Endodermal cell (in vitro differentiated cells): ENCODE data around the gene HAO1. TPM values are rescaled to one million over a fixed set of nuclear protein-coding genes. Genes with fewer than 3 reads are reported as not detected.

ENCODE experiments used
- DNase-seq: peaks from one replicate; pipeline ENCODE4 v3.0.0-alpha.2; 2017
- H3K27ac ChIP-seq: 2 replicates; pipeline ENCODE4 v1.5.1; 2013; ENCODE audit warnings: mild to moderate bottlenecking, low read depth, low read length, moderate library complexity
- H3K27me3 ChIP-seq: 2 replicates; pipeline ENCODE4 v1.6.1; 2013; ENCODE audit warnings: mild to moderate bottlenecking, low read length, moderate library complexity; ENCODE audit not compliant: insufficient read depth, control insufficient read depth, poor library complexity, severe bottlenecking
- H3K36me3 ChIP-seq: 2 replicates; pipeline ENCODE4 v1.7.0; 2013; ENCODE audit warnings: mild to moderate bottlenecking, low read length, moderate library complexity; ENCODE audit not compliant: control insufficient read depth, insufficient read depth
- H3K4me1 ChIP-seq: one replicate; pipeline ENCODE4 v1.7.0; 2013; ENCODE audit warnings: low read length; ENCODE audit not compliant: control insufficient read depth, insufficient read depth
- H3K4me3 ChIP-seq: 2 replicates; pipeline ENCODE4 v1.5.1; 2013; ENCODE audit warnings: mild to moderate bottlenecking, low read length, moderate library complexity
- H3K9ac ChIP-seq: 2 replicates; pipeline ENCODE4 v1.6.1; 2013; ENCODE audit warnings: mild to moderate bottlenecking, low read length, moderate library complexity; ENCODE audit not compliant: poor library complexity, severe bottlenecking; ENCODE audit errors: extremely low read depth
- H3K9me3 ChIP-seq: 2 replicates; pipeline ENCODE4 v1.6.1; 2013; ENCODE audit warnings: mild to moderate bottlenecking, low read length, moderate library complexity; ENCODE audit not compliant: control insufficient read depth
- H3K27ac Mint-ChIP-seq: 2 replicates; pipeline ENCODE4 v1.8.0; 2020; ENCODE audit warnings: mixed read lengths
- H3K27me3 Mint-ChIP-seq: 2 replicates; pipeline ENCODE4 v1.8.0; 2021; ENCODE audit warnings: mild to moderate bottlenecking, mixed read lengths; ENCODE audit not compliant: insufficient read depth
- H3K36me3 Mint-ChIP-seq: 2 replicates; pipeline ENCODE4 v1.8.0; 2020; ENCODE audit warnings: low read depth, mixed read lengths
- H3K4me1 Mint-ChIP-seq: 2 replicates; pipeline ENCODE4 v1.8.0; 2020; ENCODE audit warnings: mixed read lengths
- H3K4me3 Mint-ChIP-seq: 2 replicates; pipeline ENCODE4 v1.8.0; 2020; ENCODE audit warnings: mild to moderate bottlenecking, moderate library complexity, mixed read lengths
- H3K9me3 Mint-ChIP-seq: 2 replicates; pipeline ENCODE4 v1.8.0; 2020; ENCODE audit warnings: mild to moderate bottlenecking, mixed read lengths
- CTCF ChIP-seq: fragments of 200-600 bp; sonication (generic); conservative IDR thresholded peaks from 2 replicates; pipeline ENCODE4 v1.5.0; 2021; ENCODE audit warnings: antibody characterized with exemption, mild to moderate bottlenecking
- WGBS, 2 experiments: methylation state at CpG; one replicate each; pipeline versions ENCODE4 v1.1.5 to v1.1.7; 2013; ENCODE audit warnings: missing lambda C conversion rate in 2 of 2, mixed read lengths in 1 of 2; ENCODE audit not compliant: insufficient coverage in 1 of 2, insufficient read length in 1 of 2; 5-methylcytosine and 5-hydroxymethylcytosine counted together
- total RNA-seq, 2 donors: library from RNA; stranded (reverse); fragmentation: NEBNext Ultra II Directional in 1 of 2; extraction: Animal tissue kit (Norgen Biotek cat#: 25700) in 1 of 2; gene quantifications; 2 replicates in 1 of 2; 3 replicates in 1 of 2; pipeline ENCODE4 v1.2.1, GENCODE V29; 2021

The HAO1 gene
- total RNA-seq, 2 donors from 2014 or later, result not detected

DNA sequence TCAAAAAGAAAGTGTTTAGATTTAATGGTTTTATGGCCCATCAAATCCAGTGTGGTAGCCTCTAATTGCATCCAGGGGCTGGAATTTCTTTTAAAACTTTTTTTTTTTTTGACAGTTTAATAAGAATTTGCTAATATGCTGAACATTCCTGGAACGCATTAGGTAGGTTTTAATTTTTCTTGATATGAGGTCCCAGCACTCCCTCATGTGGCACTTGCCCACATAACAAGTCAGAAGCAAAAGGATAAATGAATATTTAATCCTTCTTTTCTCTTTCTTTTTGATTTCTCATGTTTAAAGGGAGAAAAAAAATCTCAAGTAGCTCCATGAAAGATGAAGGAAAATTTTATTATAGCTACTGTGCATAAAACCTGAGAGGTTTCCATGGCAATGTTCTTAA is 13.5 kb downstream of the HAO1 start:
- Mint-ChIP-seq H3K27me3 (no peaks in the 10 kb centered on the region), H3K4me1 (no peaks in the 10 kb centered on the region), H3K36me3 (no peaks in the 10 kb centered on the region), H3K27ac (no peak overlapping the region), H3K4me3 (no peak overlapping the region), H3K9me3 (no peaks in the 10 kb centered on the region)
- Histone ChIP-seq H3K4me3 (no peak overlapping the region), H3K9me3 (no peaks in the 10 kb centered on the region), H3K27ac (no peak overlapping the region), H3K27me3 (no peaks in the 10 kb centered on the region), H3K4me1 (peaks cover 3% of the 10 kb centered on the region), H3K36me3 (no peaks in the 10 kb centered on the region), H3K9ac (no peak overlapping the region)
- WGBS, 2 experiments, result 100% methylated on average over 1 of the region's 1 CpG; no CpG with 5 or more reads in 1 of the 2 experiments
- peak; percentile 78 for TF ChIP-seq CTCF
- no peak for DNase-seq

DNA sequence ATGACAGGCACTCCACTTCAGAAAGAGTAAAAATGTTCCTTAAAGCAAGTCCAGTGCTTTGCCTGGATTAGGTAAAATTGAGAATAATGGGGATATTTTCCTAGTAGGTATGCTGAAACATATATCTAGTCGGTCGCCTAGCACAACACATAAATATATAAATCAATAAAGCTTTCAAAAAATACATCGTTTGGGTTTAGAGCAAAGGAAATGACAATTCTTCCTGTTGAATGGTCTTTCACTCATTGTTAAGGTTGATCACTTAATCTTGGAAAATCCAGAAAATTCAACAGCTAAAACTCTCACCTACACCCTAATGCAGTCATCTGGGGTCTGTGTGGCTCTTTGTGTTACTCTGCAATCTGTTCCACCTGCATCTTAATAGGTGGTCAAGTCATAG is 13.9 kb downstream of the HAO1 start:
- DNase-seq, result no peak
- H3K4me1 Mint-ChIP-seq, result no peaks in the 10 kb centered on the region
- no peak overlapping the region for H3K27ac Mint-ChIP-seq
- Histone ChIP-seq H3K27ac (no peak overlapping the region), H3K4me1 (peaks cover 3% of the 10 kb centered on the region), H3K36me3 (no peaks in the 10 kb centered on the region), H3K9ac (no peak overlapping the region), H3K9me3 (no peaks in the 10 kb centered on the region), H3K27me3 (no peaks in the 10 kb centered on the region), H3K4me3 (no peak overlapping the region)
- no peaks in the 10 kb centered on the region for H3K36me3 Mint-ChIP-seq
- H3K27me3 Mint-ChIP-seq, result no peaks in the 10 kb centered on the region
- H3K9me3 Mint-ChIP-seq, result no peaks in the 10 kb centered on the region
- WGBS, 2 experiments, result 80 to 86% methylated on average over 1 of the region's 3 CpGs
- TF ChIP-seq CTCF, result no peak
- no peak overlapping the region for H3K4me3 Mint-ChIP-seq

DNA sequence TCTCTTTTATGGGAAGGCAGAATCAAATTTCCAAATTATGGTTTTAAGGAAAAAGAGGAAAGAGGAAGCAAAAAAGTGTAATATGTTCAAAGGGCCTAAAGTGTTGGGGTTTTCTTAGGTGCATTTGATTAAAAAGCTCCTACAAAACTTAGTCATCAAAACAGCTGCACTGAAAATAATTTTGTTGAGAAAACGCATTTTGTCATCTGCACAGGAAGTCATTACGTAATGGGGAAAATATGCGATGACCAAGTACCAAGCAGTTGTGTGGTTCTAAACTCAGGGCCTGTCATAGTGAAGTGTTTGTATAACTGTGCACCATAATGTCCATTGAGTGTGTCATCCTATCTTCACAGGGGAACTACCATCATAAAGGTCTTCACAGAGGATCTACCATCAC is 15.6 kb downstream of the HAO1 start:
- Histone ChIP-seq H3K27ac (no peak overlapping the region), H3K9ac (no peak overlapping the region), H3K36me3 (no peaks in the 10 kb centered on the region), H3K4me1 (peaks cover 3% of the 10 kb centered on the region), H3K4me3 (no peak overlapping the region), H3K9me3 (no peaks in the 10 kb centered on the region), H3K27me3 (no peaks in the 10 kb centered on the region)
- no peak overlapping the region for H3K4me3 Mint-ChIP-seq
- no peak for DNase-seq
- H3K27ac Mint-ChIP-seq, result no peak overlapping the region
- 90 to 99% methylated on average over 3 of the region's 3 CpGs for WGBS, 2 experiments
- H3K27me3 Mint-ChIP-seq, result no peaks in the 10 kb centered on the region
- H3K4me1 Mint-ChIP-seq, result no peaks in the 10 kb centered on the region
- no peaks in the 10 kb centered on the region for H3K36me3 Mint-ChIP-seq
- no peak for TF ChIP-seq CTCF
- H3K9me3 Mint-ChIP-seq, result peaks cover 2% of the 10 kb centered on the region
